Coronary artery (tissue), 2 donors: ENCODE measurements around the gene FHIT.

Experiments used
- DNase-seq: peaks from one replicate; pipeline ENCODE4 v3.0.0-alpha.2; 2017; ENCODE audit warnings: low spot score
- H3K27ac ChIP-seq, 2 donors: fragments of 200-600 bp; sonication (generic); one replicate each; pipeline ENCODE4 v1.5.1; 2016 to 2019
- H3K4me3 ChIP-seq: fragments of 200-600 bp; sonication (generic); 2 replicates; pipeline ENCODE4 v1.5.1; 2016; ENCODE audit warnings: mild to moderate bottlenecking, moderate library complexity
- TF ChIP-seq, protein P1 (sequence below): fragments of 200-600 bp; sonication (generic); IDR thresholded peaks from one replicate; pipeline ENCODE4 v1.5.1; 2019; ENCODE audit warnings: antibody characterized with exemption

The FHIT gene

GRCh38 chr3:59832702-59833101, 1418.5 kb downstream of the FHIT start:
- TF ChIP-seq, protein P1, sequence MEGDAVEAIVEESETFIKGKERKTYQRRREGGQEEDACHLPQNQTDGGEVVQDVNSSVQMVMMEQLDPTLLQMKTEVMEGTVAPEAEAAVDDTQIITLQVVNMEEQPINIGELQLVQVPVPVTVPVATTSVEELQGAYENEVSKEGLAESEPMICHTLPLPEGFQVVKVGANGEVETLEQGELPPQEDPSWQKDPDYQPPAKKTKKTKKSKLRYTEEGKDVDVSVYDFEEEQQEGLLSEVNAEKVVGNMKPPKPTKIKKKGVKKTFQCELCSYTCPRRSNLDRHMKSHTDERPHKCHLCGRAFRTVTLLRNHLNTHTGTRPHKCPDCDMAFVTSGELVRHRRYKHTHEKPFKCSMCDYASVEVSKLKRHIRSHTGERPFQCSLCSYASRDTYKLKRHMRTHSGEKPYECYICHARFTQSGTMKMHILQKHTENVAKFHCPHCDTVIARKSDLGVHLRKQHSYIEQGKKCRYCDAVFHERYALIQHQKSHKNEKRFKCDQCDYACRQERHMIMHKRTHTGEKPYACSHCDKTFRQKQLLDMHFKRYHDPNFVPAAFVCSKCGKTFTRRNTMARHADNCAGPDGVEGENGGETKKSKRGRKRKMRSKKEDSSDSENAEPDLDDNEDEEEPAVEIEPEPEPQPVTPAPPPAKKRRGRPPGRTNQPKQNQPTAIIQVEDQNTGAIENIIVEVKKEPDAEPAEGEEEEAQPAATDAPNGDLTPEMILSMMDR = no peak
- Histone ChIP-seq H3K27ac (no peak overlapping the region), H3K4me3 (no peak overlapping the region)
- DNase-seq = no peak

DNA sequence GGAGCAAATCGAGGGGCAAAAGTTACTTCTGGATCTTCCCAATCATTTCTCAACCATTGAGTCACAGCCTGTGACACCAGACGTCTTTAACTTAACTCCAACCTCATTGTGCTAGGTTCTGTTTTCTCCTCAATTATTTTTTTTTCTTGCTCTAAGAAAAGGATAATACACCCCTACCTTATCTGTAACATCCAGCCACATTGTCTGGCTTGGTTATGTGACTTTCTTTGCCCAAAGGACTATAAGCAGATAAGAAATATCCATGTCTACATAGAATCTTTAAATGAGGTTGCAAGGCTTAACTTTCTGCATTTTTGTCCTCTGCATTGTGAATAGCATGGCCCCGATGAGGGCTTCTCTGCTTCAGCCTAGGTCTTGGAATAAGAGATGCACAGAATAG, 1419.0 kb downstream of the FHIT start:
- TF ChIP-seq, protein P1 = no peak
- no peak overlapping the region for H3K4me3 ChIP-seq
- no peak overlapping the region for H3K27ac ChIP-seq
- no peak for DNase-seq

GRCh38 chr3:59831394-59831793, 1419.9 kb downstream of the FHIT start:
- TF ChIP-seq, protein P1 = no peak
- Histone ChIP-seq H3K27ac (no peak overlapping the region), H3K4me3 (no peak overlapping the region)
- DNase-seq = no peak

DNA sequence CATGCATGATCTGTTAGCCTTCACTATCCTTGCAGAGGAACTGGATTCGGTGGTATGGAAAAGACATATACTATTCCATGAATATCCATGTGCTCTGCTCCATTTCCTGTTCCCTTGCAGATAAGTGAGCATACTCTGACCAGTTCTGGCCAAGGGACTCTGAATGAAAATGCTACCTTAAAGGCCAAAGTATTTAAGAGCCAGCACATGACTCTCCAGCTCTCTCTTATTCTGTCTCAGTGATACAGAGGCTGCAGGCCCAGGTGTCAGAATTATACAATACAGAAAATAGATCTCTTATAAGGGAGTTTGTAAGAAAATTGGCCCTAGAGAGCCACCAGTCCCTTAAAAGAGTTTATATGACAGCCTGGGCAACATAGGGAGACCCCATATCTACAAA, 1421.7 kb downstream of the FHIT start:
- H3K4me3 ChIP-seq = no peak overlapping the region
- H3K27ac ChIP-seq = no peak overlapping the region
- no peak for DNase-seq
- TF ChIP-seq, protein P1 = no peak

GRCh38 chr3:59824876-59825275, 1426.4 kb downstream of the FHIT start:
- no peak for DNase-seq
- TF ChIP-seq, protein P1 = no peak
- Histone ChIP-seq H3K4me3 (no peak overlapping the region), H3K27ac (no peak overlapping the region)

DNA sequence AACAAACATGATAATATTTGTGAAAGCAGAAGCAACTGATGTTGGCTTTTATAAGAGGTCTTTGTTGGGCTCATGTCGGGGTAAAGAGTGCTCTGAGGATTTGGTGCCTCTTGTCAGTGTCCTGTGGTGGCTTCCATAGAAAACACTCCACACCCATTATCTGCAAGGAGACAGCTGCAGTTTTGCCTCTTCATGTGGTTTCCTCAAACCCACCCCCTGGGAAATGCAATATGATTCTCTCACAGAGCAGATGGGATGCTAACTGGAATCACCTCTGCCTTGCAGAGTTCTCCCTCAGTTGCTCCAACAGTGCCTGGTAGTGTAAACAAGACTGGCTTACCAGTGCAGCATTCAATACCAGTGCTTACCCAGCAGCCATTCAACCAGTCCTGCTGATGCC, 1430.0 kb downstream of the FHIT start:
- no peak for DNase-seq
- H3K27ac ChIP-seq = no peak overlapping the region
- H3K4me3 ChIP-seq = no peak overlapping the region
- TF ChIP-seq, protein P1 = no peak

DNA sequence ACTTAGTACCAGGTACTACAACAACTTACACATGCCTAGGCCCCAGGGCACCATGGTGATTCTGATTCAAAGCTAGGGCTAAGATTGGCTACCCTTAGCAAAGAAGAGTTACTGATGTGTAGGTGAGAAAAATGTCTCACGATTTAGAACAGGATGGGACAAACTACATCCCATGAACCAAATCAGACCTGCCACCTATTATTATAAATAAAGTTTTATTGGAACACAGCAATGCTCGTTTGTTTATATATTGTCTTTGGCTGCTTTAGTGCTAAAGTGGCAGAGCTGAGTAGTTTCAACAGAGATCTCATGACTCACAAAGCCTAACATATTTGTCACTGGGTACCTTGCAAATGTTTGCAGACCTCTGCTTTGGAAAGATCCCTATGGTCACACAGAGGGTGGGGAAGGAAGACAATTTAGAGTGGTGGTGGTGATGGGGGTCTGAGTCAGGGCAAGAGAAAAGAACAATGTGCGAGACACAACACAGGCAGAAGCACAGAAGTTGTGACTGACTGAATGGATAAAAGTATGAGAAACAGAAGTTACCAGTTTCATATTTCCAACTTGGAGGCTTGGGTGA, 1430.8 kb downstream of the FHIT start:
- Histone ChIP-seq H3K4me3 (no peak overlapping the region), H3K27ac (no peak overlapping the region)
- TF ChIP-seq, protein P1 = no peak
- DNase-seq = no peak
